Loucy (cell line): ENCODE results near the gene COPS6.
A peak's percentile ranks its signal among the peaks of the same experiment; 100 is the strongest.
"Not testable (repeated sequence)": the region's sequence is repeated elsewhere in the genome, so short reads cannot be mapped to it uniquely, and the experiment has no call there.

Experiments used
- H2AFZ ChIP-seq: fragments of 200-600 bp; sonication (generic); 2 replicates; pipeline ENCODE4 v1.6.0; 2016; ENCODE audit warnings: antibody characterized with exemption, mild to moderate bottlenecking, low read length, moderate library complexity
- H3F3A ChIP-seq: fragments of 200-600 bp; 2 replicates; pipeline ENCODE4 v1.6.0; 2016; ENCODE audit warnings: antibody characterized with exemption, low read depth, mild to moderate bottlenecking
- H3K27me3 ChIP-seq: fragments of 200-600 bp; sonication (generic); 2 replicates; pipeline ENCODE4 v1.6.1; 2014; ENCODE audit warnings: low read length, mild to moderate bottlenecking; ENCODE audit not compliant: insufficient read depth, poor library complexity, severe bottlenecking
- H3K36me3 ChIP-seq: fragments of 200-600 bp; sonication (generic); 2 replicates; pipeline ENCODE4 v1.6.1; 2016; ENCODE audit warnings: low read length; ENCODE audit not compliant: insufficient read depth
- H3K4me1 ChIP-seq: fragments of 200-600 bp; sonication (generic); 2 replicates; pipeline ENCODE4 v1.5.1; 2014; ENCODE audit warnings: low read length, mild to moderate bottlenecking; ENCODE audit not compliant: insufficient read depth, poor library complexity, severe bottlenecking
- H3K4me2 ChIP-seq: fragments of 200-600 bp; sonication (generic); 2 replicates; pipeline ENCODE4 v1.6.0; 2014; ENCODE audit warnings: antibody characterized with exemption, low read length, low read depth, mild to moderate bottlenecking; ENCODE audit not compliant: poor library complexity, severe bottlenecking
- H3K4me3 ChIP-seq: fragments of 200-600 bp; sonication (generic); 2 replicates; pipeline ENCODE4 v1.5.1; 2014; ENCODE audit warnings: low read length, mild to moderate bottlenecking, mixed read lengths; ENCODE audit not compliant: poor library complexity, severe bottlenecking
- H3K79me2 ChIP-seq: fragments of 200-600 bp; sonication (generic); 2 replicates; pipeline ENCODE4 v1.6.1; 2014; ENCODE audit warnings: low read length; ENCODE audit not compliant: insufficient read depth
- H3K9ac ChIP-seq: fragments of 200-600 bp; sonication (generic); 2 replicates; pipeline ENCODE4 v1.6.0; 2014; ENCODE audit warnings: mild to moderate bottlenecking, low read depth, low read length, moderate library complexity; ENCODE audit not compliant: poor library complexity, severe bottlenecking
- H3K9me2 ChIP-seq: fragments of 200-600 bp; sonication (generic); replicated peaks from 2 replicates; pipeline ENCODE4 v1.6.1; 2016; ENCODE audit warnings: low read depth, low read length, mixed read lengths
- H3K9me3 ChIP-seq: fragments of 200-600 bp; sonication (generic); 2 replicates; pipeline ENCODE4 v1.6.1; 2014; ENCODE audit warnings: mild to moderate bottlenecking, antibody characterized with exemption, low read length, low read depth; ENCODE audit not compliant: insufficient read depth
- H4K20me1 ChIP-seq: fragments of 200-600 bp; sonication (generic); 2 replicates; pipeline ENCODE4 v1.6.0; 2014; ENCODE audit warnings: antibody characterized with exemption, low read length, mild to moderate bottlenecking; ENCODE audit not compliant: insufficient read depth, poor library complexity, severe bottlenecking
- CTCF ChIP-seq: fragments of 200-600 bp; sonication (generic); conservative IDR thresholded peaks from 2 replicates; pipeline ENCODE4 v1.5.1; 2014; ENCODE audit warnings: mild to moderate bottlenecking, antibody characterized with exemption, low read length
- EZH2phosphoT487 ChIP-seq: fragments of 200-600 bp; IDR thresholded peaks from 2 replicates; pipeline ENCODE4 v1.6.1; 2018; ENCODE audit warnings: antibody characterized with exemption, mild to moderate bottlenecking, moderate library complexity, borderline replicate concordance

The COPS6 gene

GRCh38 chr7:100127866-100128636 lies 39.3 kb downstream of the COPS6 start:
- Histone ChIP-seq H3K9ac (peak overlapping the region; percentile 97), H3F3A (no peaks in the 10 kb centered on the region; the same call in 1 of the 2 replicates), H3K9me2 (no peaks in the 10 kb centered on the region), H3K27me3 (no peaks in the 10 kb centered on the region), H3K9me3 (no peaks in the 10 kb centered on the region), H3K79me2 (peaks cover 25% of the 10 kb centered on the region), H3K4me2 (peak overlapping the region; percentile 98), H2AFZ (peak overlapping the region; percentile 84), H3K4me1 (peaks cover 25% of the 10 kb centered on the region), H4K20me1 (no peaks in the 10 kb centered on the region), H3K4me3 (peak overlapping the region; percentile 95), H3K36me3 (no peaks in the 10 kb centered on the region)
- TF ChIP-seq CTCF (no peak), EZH2phosphoT487 (no peak)

- H3K9me3 ChIP-seq, result no peaks in the 10 kb centered on the region
- H2AFZ ChIP-seq, result no peak overlapping the region
- peaks cover 25% of the 10 kb centered on the region for H3K4me1 ChIP-seq
- H3K79me2 ChIP-seq, result peaks cover 25% of the 10 kb centered on the region
- H3F3A ChIP-seq, result no peaks in the 10 kb centered on the region; the same call in 1 of the 2 replicates
- no peaks in the 10 kb centered on the region for H4K20me1 ChIP-seq
- H3K9me2 ChIP-seq, result no peaks in the 10 kb centered on the region
- peak overlapping the region; percentile 95 for H3K4me3 ChIP-seq
- peak overlapping the region; percentile 98 for H3K4me2 ChIP-seq
- H3K27me3 ChIP-seq, result no peaks in the 10 kb centered on the region
- TF ChIP-seq EZH2phosphoT487, result no peak
- no peak for TF ChIP-seq CTCF
- H3K36me3 ChIP-seq, result no peaks in the 10 kb centered on the region
- H3K9ac ChIP-seq, result peak overlapping the region; percentile 97
Measured at GRCh38 chr7:100128637-100128963, 39.8 kb downstream of the COPS6 start.

GRCh38 chr7:100130220-100130607 lies 41.4 kb downstream of the COPS6 start:
- H3K4me2 ChIP-seq, H3F3A ChIP-seq, H4K20me1 ChIP-seq, H3K9me3 ChIP-seq, H3K36me3 ChIP-seq, H3K27me3 ChIP-seq, H3K9ac ChIP-seq, H2AFZ ChIP-seq, H3K9me2 ChIP-seq, H3K4me3 ChIP-seq: not testable (repeated sequence)
- peaks cover 13% of the 10 kb centered on the region for H3K79me2 ChIP-seq
- H3K4me1 ChIP-seq, result peaks cover 17% of the 10 kb centered on the region
